Astrocyte of the spinal cord (primary cell): ENCODE data around the gene TNS1.

Source experiments
- DNase-seq: peaks from one replicate; pipeline ENCODE4 v3.0.0; 2011; ENCODE audit warnings: low read depth, low spot score
- H3K4me3 ChIP-seq: 2 replicates; pipeline ENCODE4 v1.5.1; 2011; ENCODE audit warnings: low read depth, mild to moderate bottlenecking, low read length, moderate library complexity
- in situ Hi-C: cut with HindIII; loops from 2 replicates; pipeline ENCODE4 v1.10.0; 2017; ENCODE audit warnings: low sequenced_read_pairs
- TF ChIP-seq, protein P1 (sequence below): IDR thresholded peaks from 2 replicates; pipeline ENCODE4 v1.5.1; 2012; ENCODE audit warnings: low read depth, mild to moderate bottlenecking, low read length, inconsistent platforms

Gene TNS1

DNA sequence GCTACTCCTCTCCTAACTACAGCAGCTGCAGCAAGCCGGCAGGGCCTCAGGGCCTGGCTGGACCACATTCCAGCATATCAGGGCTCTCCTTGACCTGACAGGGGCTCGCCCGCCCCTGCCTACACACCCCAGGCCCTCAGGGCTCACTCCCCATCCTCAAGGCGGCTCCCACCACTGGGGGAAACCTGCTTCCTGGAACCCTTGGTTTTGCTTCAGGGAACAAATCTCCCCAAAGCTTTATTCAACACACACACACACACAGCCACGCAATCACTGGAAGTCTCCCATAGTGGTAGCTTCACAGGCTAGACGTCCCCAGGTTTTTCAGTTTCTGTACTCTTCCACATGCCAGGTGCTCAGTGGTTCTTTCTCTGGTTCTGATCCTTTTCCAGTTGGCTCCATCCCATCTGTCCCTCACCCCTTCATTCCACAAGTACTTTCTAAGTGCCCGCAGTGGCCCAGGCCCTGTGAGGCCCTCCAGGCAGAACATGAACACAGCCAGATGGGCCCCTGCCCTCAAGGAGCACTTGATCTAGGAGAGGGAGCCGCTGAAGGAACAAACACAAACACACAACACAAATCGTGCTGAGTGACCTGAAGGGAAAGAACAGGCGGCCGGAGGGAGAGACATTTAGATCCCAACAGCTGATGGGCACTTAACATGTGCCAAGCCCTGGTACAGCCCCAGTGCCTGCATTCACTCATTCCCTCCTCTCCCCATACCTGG is 51.1 kb downstream of the TNS1 start:
- TF ChIP-seq, protein P1, sequence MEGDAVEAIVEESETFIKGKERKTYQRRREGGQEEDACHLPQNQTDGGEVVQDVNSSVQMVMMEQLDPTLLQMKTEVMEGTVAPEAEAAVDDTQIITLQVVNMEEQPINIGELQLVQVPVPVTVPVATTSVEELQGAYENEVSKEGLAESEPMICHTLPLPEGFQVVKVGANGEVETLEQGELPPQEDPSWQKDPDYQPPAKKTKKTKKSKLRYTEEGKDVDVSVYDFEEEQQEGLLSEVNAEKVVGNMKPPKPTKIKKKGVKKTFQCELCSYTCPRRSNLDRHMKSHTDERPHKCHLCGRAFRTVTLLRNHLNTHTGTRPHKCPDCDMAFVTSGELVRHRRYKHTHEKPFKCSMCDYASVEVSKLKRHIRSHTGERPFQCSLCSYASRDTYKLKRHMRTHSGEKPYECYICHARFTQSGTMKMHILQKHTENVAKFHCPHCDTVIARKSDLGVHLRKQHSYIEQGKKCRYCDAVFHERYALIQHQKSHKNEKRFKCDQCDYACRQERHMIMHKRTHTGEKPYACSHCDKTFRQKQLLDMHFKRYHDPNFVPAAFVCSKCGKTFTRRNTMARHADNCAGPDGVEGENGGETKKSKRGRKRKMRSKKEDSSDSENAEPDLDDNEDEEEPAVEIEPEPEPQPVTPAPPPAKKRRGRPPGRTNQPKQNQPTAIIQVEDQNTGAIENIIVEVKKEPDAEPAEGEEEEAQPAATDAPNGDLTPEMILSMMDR: no peak
- H3K4me3 ChIP-seq: no peak overlapping the region
- in situ Hi-C loops: no loop called here

DNA sequence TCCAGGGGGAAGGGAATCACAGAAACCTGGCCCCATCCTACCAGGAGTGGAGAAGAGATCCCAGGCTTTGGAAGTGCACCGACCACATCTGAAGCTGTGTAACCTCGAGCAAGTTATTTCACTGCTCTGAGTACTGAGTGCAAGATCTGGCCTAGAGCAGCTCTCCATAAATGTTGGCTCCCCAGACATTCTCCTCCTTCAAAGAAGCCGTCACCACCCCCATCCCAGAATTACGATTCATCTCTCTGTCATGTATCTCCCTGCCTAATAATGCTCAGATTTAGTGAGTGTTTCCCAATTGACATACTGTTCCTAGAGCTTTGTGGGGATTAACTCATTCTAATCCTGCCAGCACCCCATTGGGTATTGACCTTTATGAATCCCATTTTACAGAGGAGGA is 51.7 kb downstream of the TNS1 start:
- TF ChIP-seq, protein P1: no peak
- DNase-seq: no peak
- in situ Hi-C loops: no loop called here
- H3K4me3 ChIP-seq: no peak overlapping the region

More for the DNA sequence above, 51.1 kb downstream of the TNS1 start:
- no peak for DNase-seq

GRCh38 chr2:217950401-217950871 is 52.4 kb downstream of the TNS1 start:
- no peak overlapping the region for H3K4me3 ChIP-seq
- in situ Hi-C loops: no loop called here
- DNase-seq: no peak
- TF ChIP-seq, protein P1: no peak

GRCh38 chr2:217949447-217949846 is 53.3 kb downstream of the TNS1 start:
- TF ChIP-seq, protein P1: no peak
- DNase-seq: no peak
- no peak overlapping the region for H3K4me3 ChIP-seq
- in situ Hi-C loops: no loop called here

GRCh38 chr2:217948897-217949296 is 53.9 kb downstream of the TNS1 start:
- H3K4me3 ChIP-seq: no peak overlapping the region
- TF ChIP-seq, protein P1: no peak
- in situ Hi-C loops: no loop called here
- DNase-seq: no peak

DNA sequence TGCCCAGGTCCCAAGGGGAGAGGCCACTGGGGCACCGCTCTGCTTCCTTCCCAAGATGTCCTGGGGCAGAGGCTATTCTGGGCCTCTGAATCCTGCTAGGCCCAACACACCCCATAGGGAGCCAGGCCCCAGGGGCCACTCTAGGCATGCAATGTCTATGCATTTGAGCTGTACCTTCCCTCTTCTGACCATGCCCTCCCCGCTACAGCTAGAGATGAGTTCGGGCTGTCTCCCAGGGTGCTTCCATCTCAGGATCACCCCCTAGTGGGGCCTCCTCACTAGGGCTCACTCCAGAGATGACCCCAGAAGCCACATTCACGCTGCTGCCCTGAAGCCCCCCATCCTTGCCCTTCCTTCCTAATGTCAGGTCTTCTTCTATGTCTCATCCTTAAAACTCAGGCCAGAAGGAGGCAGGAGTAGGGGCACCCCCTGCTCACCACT is 54.4 kb downstream of the TNS1 start:
- in situ Hi-C loops: no loop called here
- H3K4me3 ChIP-seq: no peak overlapping the region
- DNase-seq: no peak
- TF ChIP-seq, protein P1: no peak
